GM12865 (cell line): ENCODE data around the gene TCF15.

Experiments used
- DNase-seq: peaks from one replicate; pipeline ENCODE4 v3.0.0; 2010; ENCODE audit warnings: low read depth
- H3K4me3 ChIP-seq: 2 replicates; pipeline ENCODE4 v1.5.1; 2011; ENCODE audit warnings: mild to moderate bottlenecking, low read depth, low read length, control low read depth
- TF ChIP-seq, protein P1 (sequence below): IDR thresholded peaks from 2 replicates; pipeline ENCODE4 v1.5.1; 2011; ENCODE audit warnings: low read length, control low read depth, low read depth, inconsistent platforms; ENCODE audit not compliant: insufficient read depth; ENCODE audit errors: missing control alignments

Gene TCF15

GRCh38 chr20:561437-562231 lies 48.5 kb downstream of the TCF15 start:
- peak; percentile 73 for DNase-seq
- H3K4me3 ChIP-seq: no peak overlapping the region
- TF ChIP-seq, protein P1, sequence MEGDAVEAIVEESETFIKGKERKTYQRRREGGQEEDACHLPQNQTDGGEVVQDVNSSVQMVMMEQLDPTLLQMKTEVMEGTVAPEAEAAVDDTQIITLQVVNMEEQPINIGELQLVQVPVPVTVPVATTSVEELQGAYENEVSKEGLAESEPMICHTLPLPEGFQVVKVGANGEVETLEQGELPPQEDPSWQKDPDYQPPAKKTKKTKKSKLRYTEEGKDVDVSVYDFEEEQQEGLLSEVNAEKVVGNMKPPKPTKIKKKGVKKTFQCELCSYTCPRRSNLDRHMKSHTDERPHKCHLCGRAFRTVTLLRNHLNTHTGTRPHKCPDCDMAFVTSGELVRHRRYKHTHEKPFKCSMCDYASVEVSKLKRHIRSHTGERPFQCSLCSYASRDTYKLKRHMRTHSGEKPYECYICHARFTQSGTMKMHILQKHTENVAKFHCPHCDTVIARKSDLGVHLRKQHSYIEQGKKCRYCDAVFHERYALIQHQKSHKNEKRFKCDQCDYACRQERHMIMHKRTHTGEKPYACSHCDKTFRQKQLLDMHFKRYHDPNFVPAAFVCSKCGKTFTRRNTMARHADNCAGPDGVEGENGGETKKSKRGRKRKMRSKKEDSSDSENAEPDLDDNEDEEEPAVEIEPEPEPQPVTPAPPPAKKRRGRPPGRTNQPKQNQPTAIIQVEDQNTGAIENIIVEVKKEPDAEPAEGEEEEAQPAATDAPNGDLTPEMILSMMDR: peak; percentile 98

- TF ChIP-seq, protein P1: no peak
- H3K4me3 ChIP-seq: no peak overlapping the region
- no peak for DNase-seq
Observed at GRCh38 chr20:560680-561079, 49.4 kb downstream of the TCF15 start.

GRCh38 chr20:558117-558516 lies 52.0 kb downstream of the TCF15 start:
- H3K4me3 ChIP-seq: no peak overlapping the region
- DNase-seq: no peak
- TF ChIP-seq, protein P1: no peak

DNA sequence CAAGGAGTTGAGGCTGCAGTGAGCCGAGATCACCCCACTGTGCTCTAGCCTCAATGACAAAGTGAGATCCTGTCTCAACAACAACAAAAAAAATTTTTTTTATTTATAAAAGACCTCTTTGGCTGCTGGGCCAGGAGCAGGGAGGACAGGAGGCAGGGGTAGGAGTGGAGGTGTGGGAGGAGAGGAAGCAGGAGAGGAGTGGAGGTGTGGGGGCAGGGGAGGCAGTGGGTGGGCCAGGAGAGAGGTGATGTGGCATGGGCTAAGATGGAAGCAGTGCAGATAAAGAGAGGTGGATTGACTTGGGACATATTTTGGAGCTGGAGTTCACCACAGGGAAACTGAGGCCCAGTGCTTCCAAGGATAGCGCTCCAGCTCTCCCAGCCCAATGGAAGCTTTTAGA lies 53.1 kb downstream of the TCF15 start:
- TF ChIP-seq, protein P1: no peak
- no peak overlapping the region for H3K4me3 ChIP-seq
- no peak for DNase-seq

DNA sequence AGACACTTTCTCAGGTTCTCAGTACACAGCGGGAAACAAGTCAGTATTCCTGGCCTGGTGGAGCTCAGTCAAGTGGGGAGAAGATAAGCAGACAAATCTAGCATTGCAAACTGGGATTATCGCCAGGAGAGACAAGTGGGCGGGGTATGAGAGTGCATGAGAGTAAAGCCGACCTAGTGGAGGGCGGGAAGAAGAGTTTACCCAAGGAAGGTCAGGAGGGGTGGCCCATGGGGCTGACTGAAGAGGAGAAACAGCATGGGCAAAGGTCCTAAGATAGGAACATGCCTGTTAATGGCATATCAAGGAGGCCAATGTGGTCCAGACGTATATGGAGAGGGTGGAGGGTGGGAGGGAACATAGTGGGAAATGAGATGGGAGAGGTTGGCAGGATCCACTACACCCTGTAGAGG lies 54.1 kb downstream of the TCF15 start:
- TF ChIP-seq, protein P1: no peak
- no peak for DNase-seq
- no peak overlapping the region for H3K4me3 ChIP-seq
